SIG-M5 (cell line): ENCODE results near the gene HGF.
"Not testable (repeated sequence)": the region's sequence is repeated elsewhere in the genome, so short reads cannot be mapped to it uniquely, and the experiment has no call there.

Experiments used
- DNase-seq: peaks from one replicate; lab custom pipeline; 2025; lab: John Stamatoyannopoulos, UW

The HGF gene

DNA sequence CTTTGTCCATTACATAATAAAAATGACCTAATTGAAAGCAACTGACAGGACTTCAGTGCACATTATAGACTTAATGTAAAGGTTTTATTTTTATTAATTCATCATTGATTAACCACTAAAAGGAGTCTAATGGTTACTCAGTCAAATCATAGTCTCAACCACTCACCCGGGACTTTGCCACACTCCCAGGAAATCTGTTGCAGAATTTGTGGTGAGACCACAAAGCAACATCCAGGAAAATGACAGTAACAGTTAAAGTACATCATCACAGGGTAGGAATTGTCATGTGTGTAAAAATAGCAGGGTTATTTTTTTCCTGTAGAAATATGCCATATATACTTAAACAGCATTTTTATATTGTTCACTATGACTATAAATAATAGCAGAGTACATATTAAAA, 6.3 kb upstream of the HGF start:
- no peak for DNase-seq

DNA sequence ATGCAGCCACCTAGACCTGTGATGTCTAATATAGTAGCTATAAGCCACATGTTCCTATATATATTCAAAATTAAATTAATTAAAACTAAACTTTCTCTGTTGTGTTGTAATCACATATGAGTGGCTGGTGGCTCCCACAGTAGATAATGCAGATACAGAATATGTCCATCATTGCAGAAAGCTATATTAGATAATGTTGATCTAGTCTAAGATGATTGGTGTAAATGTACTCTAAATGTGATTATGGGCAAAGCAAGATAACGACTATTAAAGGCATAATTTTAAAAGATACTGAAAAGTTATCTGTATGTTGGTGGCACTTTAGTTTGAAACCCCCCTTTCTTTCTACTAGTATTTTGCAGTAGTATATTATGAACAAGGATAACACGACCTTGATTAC, 5.7 kb upstream of the HGF start:
- no peak for DNase-seq

DNA sequence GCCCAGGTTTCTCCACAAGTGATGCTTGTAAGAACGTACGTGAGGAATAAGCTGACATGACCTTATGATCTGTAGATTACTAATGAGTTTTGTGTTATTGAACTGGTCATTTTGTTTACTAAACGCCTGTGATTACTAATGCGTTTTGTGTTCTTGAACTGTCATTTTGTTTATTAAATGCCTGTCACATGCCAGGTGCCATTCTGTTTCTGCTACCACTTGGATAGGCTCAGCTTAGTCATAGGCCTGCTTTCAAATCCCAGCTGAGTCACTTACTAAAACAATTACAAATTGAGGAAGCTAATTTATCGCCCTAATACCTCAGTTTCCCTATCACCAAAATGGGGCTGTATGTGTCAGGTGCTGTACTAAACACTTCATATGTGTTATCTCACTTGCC, 4.7 kb upstream of the HGF start:
- no peak for DNase-seq

DNA sequence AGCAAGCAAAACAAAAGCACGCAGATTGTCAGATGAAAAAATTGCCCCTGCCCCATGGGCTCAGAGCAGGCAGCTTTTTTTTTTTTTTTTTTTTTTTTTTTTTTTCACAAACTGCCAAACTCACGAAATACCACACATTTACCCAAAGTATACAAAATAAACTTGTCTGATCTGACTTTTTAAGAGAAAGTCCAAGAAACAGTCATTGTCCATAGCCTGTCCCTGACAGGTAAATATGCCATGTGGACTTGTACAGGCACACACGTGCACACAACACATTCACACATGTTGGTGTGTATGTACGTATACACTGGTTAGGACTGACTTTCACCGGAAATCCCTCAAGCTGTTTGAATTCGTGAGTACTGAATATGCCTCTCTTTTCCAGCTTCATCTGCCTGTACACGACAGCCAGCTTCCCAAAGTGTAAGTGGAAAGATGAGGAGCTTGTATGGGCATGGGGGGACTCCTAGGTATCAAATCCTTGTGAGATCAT, 929 bp upstream of the HGF start:
- no peak for DNase-seq

DNA sequence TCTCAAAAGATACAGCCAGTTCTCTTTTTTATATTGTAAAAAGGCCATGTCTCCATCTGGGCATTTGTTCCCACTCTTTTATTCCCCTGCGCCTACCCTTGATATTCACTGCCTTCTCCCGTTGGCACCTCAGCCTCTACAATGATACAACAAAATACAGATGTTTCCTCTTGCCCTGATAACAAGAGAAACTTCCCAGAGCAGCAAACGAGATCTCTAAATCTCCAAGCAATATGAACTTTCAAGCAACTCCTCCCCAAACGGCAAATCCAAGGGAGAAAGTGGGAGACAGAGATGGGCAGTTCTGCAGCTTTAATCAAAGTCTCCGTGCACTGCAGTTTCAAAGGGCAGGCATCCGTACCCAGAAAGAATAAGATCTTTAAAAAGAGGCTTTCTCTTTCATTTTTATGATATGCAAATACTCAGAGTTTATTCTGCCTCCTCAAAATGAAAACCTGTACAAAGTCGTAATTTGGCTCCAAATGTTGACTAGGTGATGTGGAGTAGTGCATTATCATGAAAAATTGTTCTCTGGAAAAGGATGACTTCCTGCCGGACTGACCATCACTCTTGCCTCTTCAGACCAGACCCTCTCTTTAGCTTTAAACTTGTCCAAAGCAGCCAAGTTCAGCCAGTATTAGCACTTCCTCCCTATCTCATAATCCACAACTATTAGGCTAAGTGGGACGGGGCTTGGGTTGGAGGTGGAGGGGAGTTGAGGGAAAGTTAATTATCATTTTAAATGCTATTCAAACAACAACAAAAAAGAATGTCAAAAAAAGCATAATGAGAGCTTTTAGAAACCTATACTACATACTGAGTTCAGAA, 682 bp downstream of the HGF start:
- no peak for DNase-seq

DNA sequence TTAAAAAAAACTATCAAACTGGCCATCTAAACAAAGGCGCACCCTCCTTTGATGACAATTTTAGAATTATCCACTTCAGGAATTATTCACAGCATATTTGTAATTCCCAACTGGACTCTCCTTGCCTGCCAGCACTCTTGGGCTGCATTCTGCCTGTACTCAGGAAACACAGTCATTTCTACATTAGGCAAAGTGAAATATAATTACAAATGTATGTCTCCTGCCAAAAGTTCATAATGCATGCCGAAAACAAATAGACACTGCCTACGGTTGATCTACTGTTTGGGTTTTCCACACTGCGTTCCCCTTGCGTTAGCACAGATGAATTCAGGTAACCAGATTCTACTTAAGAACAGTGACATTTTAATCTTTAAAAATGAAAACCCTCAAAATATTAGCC, 1.9 kb downstream of the HGF start:
- DNase-seq, result no peak

DNA sequence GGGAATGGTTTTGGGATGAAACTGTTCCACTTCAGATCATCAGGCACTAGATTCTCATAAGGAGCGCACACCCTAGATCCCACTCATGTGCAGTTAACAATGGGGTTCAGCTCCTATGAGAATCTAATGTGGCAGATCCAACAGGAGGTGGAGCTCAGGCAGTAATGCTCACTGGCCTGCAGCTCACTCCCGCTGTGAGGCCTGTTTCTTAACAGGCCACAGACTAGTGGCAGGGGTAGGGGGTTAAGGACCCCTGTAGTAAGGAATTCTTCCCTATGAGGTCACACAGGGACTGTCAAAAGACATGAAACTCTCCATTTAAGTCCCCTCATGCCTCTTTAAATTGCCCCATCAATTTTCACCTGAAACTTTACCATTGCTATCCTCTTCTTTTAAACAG, 8.0 kb downstream of the HGF start:
- DNase-seq, result no peak

DNA sequence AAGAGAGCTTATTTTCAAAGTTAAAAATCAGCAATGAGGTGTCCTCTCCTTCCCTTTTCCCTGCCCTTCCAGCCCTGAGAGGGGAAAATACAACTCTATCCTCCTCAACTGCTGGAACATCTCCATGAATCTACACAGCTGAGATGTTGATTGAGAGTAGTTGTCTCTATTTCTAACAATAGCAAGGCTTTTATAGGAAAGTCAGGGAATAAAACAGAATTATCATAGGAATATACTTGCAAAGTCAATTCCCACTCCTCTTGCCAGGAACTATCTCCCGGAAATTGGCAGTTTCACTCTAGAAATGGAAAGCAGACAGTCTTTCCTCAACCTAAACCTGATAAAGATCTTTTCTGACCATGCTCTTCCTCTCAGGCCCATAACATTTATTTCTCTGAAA, 8.8 kb downstream of the HGF start:
- DNase-seq, result no peak

DNA sequence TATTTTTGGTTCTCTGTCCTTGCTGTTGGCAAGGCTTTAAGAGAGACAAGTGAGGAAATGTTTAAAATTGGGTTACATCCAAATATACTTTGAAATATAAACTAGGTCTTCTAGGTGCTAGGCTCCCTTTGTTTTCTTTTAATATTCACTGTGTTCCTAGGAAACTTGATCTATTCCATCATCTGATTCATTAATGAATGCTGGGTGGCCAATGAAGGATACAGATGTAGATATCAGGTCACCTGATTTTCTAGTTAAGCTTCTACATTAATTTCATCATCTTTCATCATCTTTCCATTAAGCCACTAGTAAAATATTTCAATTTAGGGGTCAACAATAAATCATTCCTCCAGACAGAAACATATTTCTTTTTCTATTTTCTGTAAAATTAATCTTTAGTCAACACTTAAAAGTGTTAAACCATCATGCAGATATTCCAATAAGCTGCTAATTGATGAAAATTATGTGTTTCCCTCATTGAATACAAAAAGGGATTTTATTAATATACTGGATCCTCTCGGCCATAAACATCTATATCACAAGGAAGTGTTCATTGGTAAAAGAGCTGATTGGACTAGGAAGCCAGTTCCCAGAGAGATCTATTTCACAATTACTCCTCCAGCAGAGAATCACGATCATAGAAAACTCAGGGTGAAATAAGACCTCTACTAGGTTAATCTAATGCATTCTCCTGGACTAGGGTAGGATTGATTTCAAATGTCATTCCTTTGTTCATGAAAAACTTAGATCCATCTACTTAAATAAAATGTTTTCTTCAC, 14.7 kb downstream of the HGF start:
- no peak for DNase-seq

DNA sequence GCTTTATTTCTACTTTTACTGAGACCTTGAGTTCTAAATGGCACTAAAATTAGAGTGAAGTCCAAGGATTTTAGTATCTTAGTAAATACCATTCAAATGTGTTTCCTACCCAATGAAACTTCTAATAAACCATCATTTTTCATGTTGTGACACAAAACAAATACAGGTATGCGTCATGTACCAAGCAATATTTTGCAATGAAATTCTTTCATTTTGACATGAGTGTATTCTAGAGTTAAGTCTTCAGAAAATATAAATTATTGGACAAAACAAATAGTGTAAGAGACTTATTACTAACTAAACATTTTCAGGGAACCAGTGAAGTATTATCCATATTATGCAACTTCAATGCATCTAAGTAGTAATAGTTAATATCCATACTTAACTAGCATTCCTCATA, 16.5 kb downstream of the HGF start:
- DNase-seq, result no peak

DNA sequence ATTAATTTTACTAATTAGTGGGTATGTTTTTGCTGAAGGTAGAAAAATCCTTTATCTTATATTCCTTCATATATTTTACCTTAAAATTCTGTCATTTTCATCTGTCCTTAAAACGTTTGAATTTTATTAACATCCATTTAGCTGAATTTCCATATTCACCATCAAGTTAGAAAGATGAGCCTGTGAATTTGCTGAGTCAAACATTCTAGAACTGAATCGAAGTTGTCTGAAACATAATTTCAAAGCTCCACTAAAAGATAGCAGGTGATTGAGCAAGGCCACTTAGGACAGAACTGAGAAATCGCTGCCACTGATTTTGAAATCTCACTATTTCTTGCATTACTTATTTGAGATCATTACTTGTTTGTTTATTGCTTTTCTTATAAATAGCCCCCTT, 17.5 kb downstream of the HGF start:
- DNase-seq, result no peak

DNA sequence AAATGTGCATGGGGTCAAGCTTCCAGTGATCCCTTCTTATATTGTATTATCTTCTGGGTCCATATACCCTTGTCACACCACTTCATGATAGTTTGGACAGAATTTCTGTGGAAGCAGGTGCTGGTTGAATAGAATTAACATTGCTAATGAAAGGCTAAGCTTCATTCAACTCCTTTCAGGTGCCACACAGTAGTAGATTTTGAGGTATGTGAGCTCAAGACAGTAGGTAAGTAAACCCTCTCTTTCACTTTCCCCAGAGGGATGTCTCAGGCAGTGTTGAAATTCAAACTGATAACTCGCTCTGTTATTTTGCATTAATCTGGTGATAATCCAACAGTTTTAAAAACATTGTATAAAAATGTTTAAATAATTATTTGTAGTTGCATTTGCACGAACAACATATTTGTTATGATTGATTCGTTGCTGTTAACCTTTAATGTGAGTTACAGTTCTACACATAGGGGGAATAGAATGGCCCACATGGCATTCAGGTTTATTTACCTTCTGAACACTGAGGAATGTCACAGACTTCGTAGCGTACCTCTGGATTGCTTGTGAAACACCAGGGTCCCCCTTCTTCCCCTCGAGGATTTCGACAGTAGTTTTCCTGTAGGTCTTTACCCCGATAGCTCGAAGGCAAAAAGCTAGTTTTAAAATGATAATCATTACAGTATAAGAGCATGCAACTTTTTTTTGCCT, 18.1 kb downstream of the HGF start:
- no peak for DNase-seq

DNA sequence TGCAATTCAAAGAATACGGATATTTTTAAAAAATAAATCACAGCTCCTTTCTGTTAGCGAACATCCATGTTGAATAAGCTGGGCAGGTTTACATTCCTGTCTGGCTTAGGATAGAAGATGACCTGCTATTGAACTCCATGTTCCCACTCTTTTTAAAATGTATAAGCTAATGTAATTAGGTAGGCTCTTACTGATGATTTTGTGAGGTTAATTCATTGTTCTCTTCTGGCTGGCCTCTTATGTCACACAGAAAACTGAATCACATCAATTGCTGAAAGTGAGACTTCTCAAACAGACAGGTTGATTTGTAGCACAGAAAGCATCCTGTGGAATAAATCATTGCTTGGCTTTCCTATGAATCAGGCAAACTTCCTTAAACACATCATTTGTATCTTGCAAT, 24.2 kb downstream of the HGF start:
- DNase-seq, result no peak

DNA sequence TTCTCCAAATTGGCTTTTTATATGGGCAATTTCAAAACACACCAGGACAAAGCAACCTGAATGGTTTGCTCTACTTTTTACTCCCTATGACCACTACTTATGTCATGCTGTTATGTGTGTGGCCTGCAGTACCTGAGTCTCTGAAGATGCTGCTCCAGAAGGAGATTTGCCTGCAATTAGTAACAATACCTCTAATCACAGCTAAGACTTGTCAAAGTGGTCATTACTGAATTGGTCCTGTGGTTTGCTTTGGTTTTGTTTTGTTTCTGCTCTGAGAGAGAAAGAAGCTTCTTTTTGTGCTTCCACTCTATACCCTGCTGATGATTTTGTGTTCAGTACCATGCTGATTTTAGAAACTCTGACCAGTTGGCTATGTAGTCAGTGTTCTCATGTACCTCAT, 25.5 kb downstream of the HGF start:
- DNase-seq, result no peak

DNA sequence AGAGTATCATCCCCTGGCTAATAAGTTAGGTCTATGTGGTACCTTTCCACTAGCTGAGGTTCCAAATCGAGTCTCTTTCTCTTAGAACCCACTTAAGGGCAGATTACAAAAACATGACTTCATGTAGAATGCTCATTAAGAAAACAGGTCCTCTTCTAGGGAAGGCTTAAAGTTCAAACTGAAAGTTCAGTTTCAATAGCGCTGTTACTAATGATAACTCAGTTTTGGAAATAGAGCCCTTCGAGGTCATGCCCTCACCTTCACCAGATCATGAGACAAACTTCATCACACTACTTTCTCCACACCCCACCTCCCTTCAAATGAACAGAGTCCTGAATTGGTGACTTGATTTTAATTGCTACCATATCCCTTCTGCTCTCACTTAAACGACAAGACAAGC, 26.2 kb downstream of the HGF start:
- no peak for DNase-seq

DNA sequence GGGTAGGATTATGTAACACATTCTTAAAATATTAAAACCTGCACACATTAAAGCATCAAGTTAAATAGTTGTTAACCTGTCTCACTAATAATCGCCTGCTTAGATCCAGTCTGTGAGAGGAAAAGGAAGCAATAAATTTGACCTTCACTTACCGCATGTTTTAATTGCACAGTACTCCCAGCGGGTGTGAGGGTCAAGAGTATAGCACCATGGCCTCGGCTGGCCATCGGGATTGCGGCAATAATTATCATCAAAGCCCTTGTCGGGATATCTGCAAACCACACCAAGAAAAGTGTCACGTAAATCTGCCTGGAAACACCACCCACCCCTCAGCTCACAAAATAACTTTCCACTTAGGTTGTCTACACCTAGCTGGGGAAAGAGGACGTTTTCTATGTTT, 26.6 kb downstream of the HGF start:
- DNase-seq, result no peak

DNA sequence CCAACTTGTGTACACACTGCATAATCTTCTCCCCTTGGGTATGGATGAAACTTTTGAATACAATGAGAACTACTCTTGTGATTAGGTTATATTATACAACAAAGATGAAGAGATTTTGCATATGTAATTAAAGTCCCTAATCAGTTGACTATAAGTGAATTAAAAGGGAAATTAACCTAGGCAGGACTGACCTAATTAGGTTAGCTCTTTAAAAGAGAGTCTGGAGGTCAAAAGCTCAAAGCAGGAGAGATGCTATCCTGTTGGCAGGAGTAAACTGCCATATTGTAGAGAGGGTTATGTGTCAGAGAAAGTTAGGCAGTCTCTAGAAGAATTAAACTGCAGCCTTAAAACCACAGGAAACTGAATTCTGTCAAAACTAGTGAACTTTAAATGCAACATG, 29.4 kb downstream of the HGF start:
- no peak for DNase-seq

DNA sequence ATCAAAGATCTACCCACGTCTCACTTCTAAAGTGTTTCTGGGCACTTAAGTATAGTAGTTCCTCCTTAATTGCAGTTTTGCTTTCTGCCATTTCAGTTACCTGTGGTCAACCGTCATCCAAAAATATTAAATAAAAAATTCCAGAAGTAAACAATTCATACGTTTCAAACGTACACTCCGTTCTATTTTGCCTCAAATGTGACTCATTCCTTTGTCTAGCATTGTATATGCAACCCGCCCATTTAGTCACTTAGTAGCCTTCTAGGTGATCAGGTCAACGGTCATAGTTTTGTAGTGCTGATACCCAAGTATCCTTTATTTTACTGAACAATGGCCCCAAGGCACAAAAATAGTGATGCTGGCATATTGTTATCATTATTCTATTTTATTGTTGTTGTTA, 33.8 kb downstream of the HGF start:
- no peak for DNase-seq

DNA sequence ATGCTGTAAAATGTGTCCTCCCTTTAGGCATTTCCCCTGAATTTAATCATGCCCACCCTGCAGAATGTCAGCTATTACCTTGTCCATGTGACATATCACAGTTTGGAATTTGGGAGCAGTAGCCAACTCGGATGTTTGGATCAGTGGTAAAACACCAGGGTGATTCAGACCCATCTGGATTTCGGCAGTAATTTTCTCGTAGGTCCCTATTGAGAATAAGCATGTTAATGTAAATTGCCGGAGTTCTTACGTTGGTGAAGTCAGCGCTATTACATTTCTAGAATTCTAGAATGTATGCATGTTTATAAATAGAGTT, 44.1 kb downstream of the HGF start:
- DNase-seq, result no peak

DNA sequence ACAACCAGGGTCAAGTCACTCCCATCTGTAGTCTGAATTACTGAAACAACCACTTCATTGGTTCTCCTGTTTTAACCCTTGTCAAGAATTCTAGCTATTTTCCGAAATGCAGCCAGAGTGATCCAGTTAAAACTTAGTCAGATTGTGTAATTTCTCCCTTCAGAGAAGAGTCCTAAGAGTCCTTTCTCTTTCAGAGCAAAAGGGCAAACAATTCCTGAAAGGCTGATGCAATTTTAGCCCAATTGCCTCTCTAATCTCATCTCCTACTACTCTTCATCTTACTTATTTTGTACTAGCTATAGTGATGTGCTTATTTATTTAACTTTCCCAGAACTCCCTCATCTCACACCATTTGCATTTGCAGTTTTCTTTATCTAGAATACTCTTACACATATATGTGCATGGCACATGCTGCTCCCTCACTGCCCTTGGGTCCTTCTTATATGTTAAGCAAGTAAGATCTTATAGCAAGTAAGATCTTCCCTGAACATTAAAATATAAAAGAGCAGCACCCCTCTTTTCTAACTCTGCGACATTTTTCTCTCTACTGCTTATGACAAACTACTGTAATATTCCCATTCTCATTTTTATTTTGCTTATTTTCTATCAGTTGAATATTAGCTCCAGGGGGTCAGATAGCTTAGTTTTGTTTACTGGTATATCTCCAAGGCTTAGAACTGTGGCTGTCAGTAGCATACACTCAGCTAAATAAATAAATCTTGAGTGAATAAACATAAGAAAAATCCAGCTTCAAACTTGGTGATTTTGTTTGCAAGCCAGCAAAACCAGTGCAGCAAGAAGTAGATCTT, 44.6 kb downstream of the HGF start:
- DNase-seq, result no peak

DNA sequence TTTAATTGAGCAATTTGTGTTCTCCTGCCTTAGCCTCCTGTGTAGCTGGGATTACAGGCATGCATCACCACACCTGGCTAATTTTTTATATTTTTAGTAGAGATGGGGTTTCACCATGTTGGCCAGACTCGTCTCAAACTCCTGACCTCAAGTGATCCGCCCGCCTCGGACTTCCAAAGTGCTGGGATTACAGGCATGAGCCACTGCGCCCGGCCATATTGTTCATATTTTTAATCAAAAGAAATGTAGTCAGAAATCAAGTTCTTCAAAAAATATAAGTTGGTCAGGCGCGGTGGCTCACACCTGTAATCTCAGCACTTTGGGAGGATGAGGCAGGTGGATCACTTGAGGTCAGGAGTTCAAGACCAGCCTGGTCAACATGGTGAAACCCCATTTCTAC, 47.6 kb downstream of the HGF start:
- not testable (repeated sequence) for DNase-seq

DNA sequence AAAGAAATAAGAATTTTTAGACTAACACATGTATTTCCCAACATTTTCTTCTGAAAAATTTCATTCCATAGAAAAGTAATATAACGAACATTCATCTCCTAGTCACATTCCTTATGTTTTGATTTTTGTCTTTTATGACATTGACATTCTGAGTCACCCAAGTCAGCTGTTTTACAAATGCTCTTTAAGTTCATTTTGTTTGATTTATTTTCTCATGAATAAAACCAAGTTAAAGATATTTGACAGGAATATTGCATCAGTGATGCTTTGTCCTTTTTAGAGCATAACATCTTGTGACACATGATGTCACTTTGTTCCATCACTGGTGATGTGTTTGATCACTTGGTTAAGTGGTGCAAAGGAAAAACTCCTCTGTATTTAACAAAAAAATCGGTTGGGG, 48.4 kb downstream of the HGF start:
- DNase-seq, result no peak
